GM18951 (cell line): ENCODE results near the gene JAK1.
"Not testable (repeated sequence)": the region's sequence is repeated elsewhere in the genome, so short reads cannot be mapped to it uniquely, and the experiment has no call there.

Source experiments
- POLR2A ChIP-seq: IDR thresholded peaks from 4 replicates; pipeline ENCODE4 v1.6.1; 2011; ENCODE audit warnings: mild to moderate bottlenecking; ENCODE audit not compliant: insufficient read length, insufficient read depth; ENCODE audit errors: extremely low read depth
- in situ Hi-C: fragments of 300-500 bp; cut with MboI; formaldehyde crosslinking; loops from one replicate; pipeline ENCODE4 v1.12.0; 2022; ENCODE audit warnings: low sequenced_read_pairs, mixed read lengths, inconsistent platforms; ENCODE audit not compliant: unreplicated experiment

Gene JAK1

GRCh38 chr1:64823691-64824476 lies 142.5 kb downstream of the JAK1 start:
- in situ Hi-C loops, result no loop called here

GRCh38 chr1:64822621-64823020 lies 143.7 kb downstream of the JAK1 start:
- in situ Hi-C loops, result no loop called here
- no peak for TF ChIP-seq POLR2A

More at GRCh38 chr1:64823691-64824476, 142.5 kb downstream of the JAK1 start:
- TF ChIP-seq POLR2A, result no peak

- in situ Hi-C loops, result not testable (repeated sequence)
Measured at GRCh38 chr1:64820572-64820971, 145.8 kb downstream of the JAK1 start.

- in situ Hi-C loops, result not testable (repeated sequence)
Measured at GRCh38 chr1:64817364-64817763, 149.0 kb downstream of the JAK1 start.

- TF ChIP-seq POLR2A, result no peak
- in situ Hi-C loops, result no loop called here
Measured at GRCh38 chr1:64814427-64814826, 151.9 kb downstream of the JAK1 start.

- in situ Hi-C loops, result no loop called here
- TF ChIP-seq POLR2A, result no peak
Measured at GRCh38 chr1:64811131-64811530, 155.2 kb downstream of the JAK1 start.

GRCh38 chr1:64810001-64810400 lies 156.3 kb downstream of the JAK1 start:
- in situ Hi-C loops, result no loop called here
- TF ChIP-seq POLR2A, result no peak

GRCh38 chr1:64809309-64809708 lies 157.0 kb downstream of the JAK1 start:
- no peak for TF ChIP-seq POLR2A
- in situ Hi-C loops, result no loop called here

- in situ Hi-C loops, result no loop called here
- TF ChIP-seq POLR2A, result no peak
Measured at GRCh38 chr1:64801851-64802523, 164.4 kb downstream of the JAK1 start.

GRCh38 chr1:64798872-64799271 lies 167.5 kb downstream of the JAK1 start:
- in situ Hi-C loops, result no loop called here
- TF ChIP-seq POLR2A, result no peak

GRCh38 chr1:64790832-64791487 lies 175.4 kb downstream of the JAK1 start:
- in situ Hi-C loops, result no loop called here
- TF ChIP-seq POLR2A, result no peak
